Endothelial cell (in vitro differentiated cells): ENCODE measurements around the gene CACNA2D3. TPM values are rescaled to one million over a fixed set of nuclear protein-coding genes. Genes with fewer than 3 reads are reported as not detected.

Experiments
- DNase-seq: peaks from one replicate; pipeline ENCODE4 v3.0.0; 2021; ENCODE audit warnings: low spot score
- H3K27ac Mint-ChIP-seq: one replicate; pipeline ENCODE4 v1.8.0; 2021; ENCODE audit warnings: mixed read lengths, inconsistent platforms; ENCODE audit not compliant: unreplicated experiment
- H3K27me3 Mint-ChIP-seq: one replicate; pipeline ENCODE4 v1.8.0; 2021; ENCODE audit warnings: mild to moderate bottlenecking, moderate library complexity, mixed read lengths, inconsistent platforms; ENCODE audit not compliant: unreplicated experiment
- H3K36me3 Mint-ChIP-seq: one replicate; pipeline ENCODE4 v1.8.0; 2021; ENCODE audit warnings: mild to moderate bottlenecking, low read depth, mixed read lengths, inconsistent platforms; ENCODE audit not compliant: unreplicated experiment
- H3K4me1 Mint-ChIP-seq: one replicate; pipeline ENCODE4 v1.8.0; 2021; ENCODE audit warnings: mild to moderate bottlenecking, mixed read lengths, inconsistent platforms; ENCODE audit not compliant: unreplicated experiment
- H3K4me3 Mint-ChIP-seq: one replicate; pipeline ENCODE4 v1.8.0; 2021; ENCODE audit warnings: mild to moderate bottlenecking, mixed read lengths, inconsistent platforms; ENCODE audit not compliant: unreplicated experiment
- H3K9me3 Mint-ChIP-seq: one replicate; pipeline ENCODE4 v1.8.0; 2021; ENCODE audit warnings: mixed read lengths, inconsistent platforms; ENCODE audit not compliant: unreplicated experiment
- CTCF ChIP-seq: fragments of 200-600 bp; sonication (generic); IDR thresholded peaks from one replicate; pipeline ENCODE4 v1.5.0; 2021; ENCODE audit warnings: antibody characterized with exemption; ENCODE audit not compliant: unreplicated experiment
- total RNA-seq: library from RNA; stranded (reverse); fragmentation: NEBNext Ultra II Directional; extraction: Animal tissue kit (Norgen Biotek cat#: 25700); gene quantifications from one replicate; pipeline ENCODE4 v1.2.1, GENCODE V29; 2021; ENCODE audit not compliant: unreplicated experiment

The CACNA2D3 gene
- total RNA-seq, 1 donor from 2014 or later = 0.46 TPM

- Mint-ChIP-seq H3K27ac (no peak overlapping the region), H3K36me3 (no peaks in the 10 kb centered on the region), H3K27me3 (no peaks in the 10 kb centered on the region), H3K9me3 (no peaks in the 10 kb centered on the region), H3K4me3 (no peak overlapping the region), H3K4me1 (no peaks in the 10 kb centered on the region)
- TF ChIP-seq CTCF = no peak
- DNase-seq = no peak
Measured at GRCh38 chr3:54251705-54252104, 129.4 kb downstream of the CACNA2D3 start.

- Mint-ChIP-seq H3K9me3 (no peaks in the 10 kb centered on the region), H3K27me3 (peaks cover 2% of the 10 kb centered on the region), H3K27ac (no peak overlapping the region), H3K4me3 (no peak overlapping the region), H3K36me3 (no peaks in the 10 kb centered on the region), H3K4me1 (peaks cover 4% of the 10 kb centered on the region)
- no peak for DNase-seq
- no peak for TF ChIP-seq CTCF
Measured at GRCh38 chr3:54257125-54257720, 134.9 kb downstream of the CACNA2D3 start.

GRCh38 chr3:54259636-54260035 is 137.3 kb downstream of the CACNA2D3 start:
- H3K4me3 Mint-ChIP-seq = no peak overlapping the region
- no peak for TF ChIP-seq CTCF
- H3K36me3 Mint-ChIP-seq = no peaks in the 10 kb centered on the region
- no peak overlapping the region for H3K27ac Mint-ChIP-seq
- peaks cover 4% of the 10 kb centered on the region for H3K4me1 Mint-ChIP-seq
- no peak for DNase-seq
- H3K9me3 Mint-ChIP-seq = no peaks in the 10 kb centered on the region
- H3K27me3 Mint-ChIP-seq = peaks cover 2% of the 10 kb centered on the region

- H3K27me3 Mint-ChIP-seq = peaks cover 2% of the 10 kb centered on the region
- no peak overlapping the region for H3K4me3 Mint-ChIP-seq
- no peak for TF ChIP-seq CTCF
- H3K27ac Mint-ChIP-seq = no peak overlapping the region
- H3K4me1 Mint-ChIP-seq = peaks cover 4% of the 10 kb centered on the region
- no peaks in the 10 kb centered on the region for H3K36me3 Mint-ChIP-seq
- DNase-seq = no peak
- H3K9me3 Mint-ChIP-seq = no peaks in the 10 kb centered on the region
Measured at GRCh38 chr3:54261141-54261540, 138.8 kb downstream of the CACNA2D3 start.

- H3K9me3 Mint-ChIP-seq = no peaks in the 10 kb centered on the region
- H3K27me3 Mint-ChIP-seq = peaks cover 2% of the 10 kb centered on the region
- no peak for DNase-seq
- H3K4me3 Mint-ChIP-seq = no peak overlapping the region
- TF ChIP-seq CTCF = no peak
- no peak overlapping the region for H3K27ac Mint-ChIP-seq
- H3K4me1 Mint-ChIP-seq = peaks cover 4% of the 10 kb centered on the region
- H3K36me3 Mint-ChIP-seq = no peaks in the 10 kb centered on the region
Measured at GRCh38 chr3:54262541-54262940, 140.2 kb downstream of the CACNA2D3 start.
